ENCODE measurements around the gene TNFAIP8. TPM values are rescaled to one million over a fixed set of nuclear protein-coding genes. Genes with fewer than 3 reads are reported as not detected.

Gene TNFAIP8
- total RNA-seq, 1 donor from 2014 or later: 40.6 TPM

DNA sequence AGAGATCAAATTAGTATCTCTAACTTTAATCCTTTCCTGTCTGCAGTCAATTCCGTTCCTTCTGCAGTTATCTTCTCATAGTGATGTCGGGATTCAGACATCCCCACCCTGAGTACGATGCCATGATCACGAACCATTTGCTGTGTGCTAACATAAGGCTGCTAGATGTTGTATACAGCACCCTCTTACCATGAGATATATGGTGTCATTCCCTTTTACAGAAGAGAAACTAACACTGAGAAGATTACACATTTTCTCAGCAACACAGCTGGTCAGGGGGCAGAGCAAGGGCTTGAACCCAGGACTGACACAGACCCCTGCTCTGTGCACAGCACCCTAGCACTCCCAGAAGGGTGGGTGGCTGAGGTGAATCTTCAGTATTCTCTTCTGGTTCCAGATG lies 49.6 kb downstream of the TNFAIP8 start:
- TF ChIP-seq, protein P1, sequence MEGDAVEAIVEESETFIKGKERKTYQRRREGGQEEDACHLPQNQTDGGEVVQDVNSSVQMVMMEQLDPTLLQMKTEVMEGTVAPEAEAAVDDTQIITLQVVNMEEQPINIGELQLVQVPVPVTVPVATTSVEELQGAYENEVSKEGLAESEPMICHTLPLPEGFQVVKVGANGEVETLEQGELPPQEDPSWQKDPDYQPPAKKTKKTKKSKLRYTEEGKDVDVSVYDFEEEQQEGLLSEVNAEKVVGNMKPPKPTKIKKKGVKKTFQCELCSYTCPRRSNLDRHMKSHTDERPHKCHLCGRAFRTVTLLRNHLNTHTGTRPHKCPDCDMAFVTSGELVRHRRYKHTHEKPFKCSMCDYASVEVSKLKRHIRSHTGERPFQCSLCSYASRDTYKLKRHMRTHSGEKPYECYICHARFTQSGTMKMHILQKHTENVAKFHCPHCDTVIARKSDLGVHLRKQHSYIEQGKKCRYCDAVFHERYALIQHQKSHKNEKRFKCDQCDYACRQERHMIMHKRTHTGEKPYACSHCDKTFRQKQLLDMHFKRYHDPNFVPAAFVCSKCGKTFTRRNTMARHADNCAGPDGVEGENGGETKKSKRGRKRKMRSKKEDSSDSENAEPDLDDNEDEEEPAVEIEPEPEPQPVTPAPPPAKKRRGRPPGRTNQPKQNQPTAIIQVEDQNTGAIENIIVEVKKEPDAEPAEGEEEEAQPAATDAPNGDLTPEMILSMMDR (IDR thresholded peaks at IDR 0.05): no peak
- TF ChIP-seq EZH2phosphoT487 (IDR thresholded peaks at IDR 0.05) (no peak), EZH2 (IDR thresholded peaks at IDR 0.05) (no peak)
- Mint-ChIP-seq H3K4me1 (no peaks in the 10 kb centered on the region), H3K27ac (no peak overlapping the region), H3K4me3 (no peak overlapping the region), H3K9me3 (no peaks in the 10 kb centered on the region), H3K36me3 (no peaks in the 10 kb centered on the region), H3K27me3 (ENCODE audit: insufficient read depth, low read depth) (peaks cover 6% of the 10 kb centered on the region)
- DNase-seq (ENCODE audit: low spot score): no peak
- Histone ChIP-seq H4K20me1 (ENCODE audit: low read depth) (no peaks in the 10 kb centered on the region), H3K36me3 (no peaks in the 10 kb centered on the region), H3K4me1 (peaks cover 8% of the 10 kb centered on the region), H3K4me3 (no peak overlapping the region), H3F3A (ENCODE audit: low read depth) (no peaks in the 10 kb centered on the region), H3K9ac (no peak overlapping the region), H3K27me3 (no peaks in the 10 kb centered on the region), H2AFZ (replicated peaks) (no peak overlapping the region), H3K27ac (no peak overlapping the region), H3K4me2 (no peak overlapping the region), H3K9me3 (ENCODE audit: low read depth) (no peaks in the 10 kb centered on the region), H3K79me2 (ENCODE audit: low read depth) (no peaks in the 10 kb centered on the region)

DNA sequence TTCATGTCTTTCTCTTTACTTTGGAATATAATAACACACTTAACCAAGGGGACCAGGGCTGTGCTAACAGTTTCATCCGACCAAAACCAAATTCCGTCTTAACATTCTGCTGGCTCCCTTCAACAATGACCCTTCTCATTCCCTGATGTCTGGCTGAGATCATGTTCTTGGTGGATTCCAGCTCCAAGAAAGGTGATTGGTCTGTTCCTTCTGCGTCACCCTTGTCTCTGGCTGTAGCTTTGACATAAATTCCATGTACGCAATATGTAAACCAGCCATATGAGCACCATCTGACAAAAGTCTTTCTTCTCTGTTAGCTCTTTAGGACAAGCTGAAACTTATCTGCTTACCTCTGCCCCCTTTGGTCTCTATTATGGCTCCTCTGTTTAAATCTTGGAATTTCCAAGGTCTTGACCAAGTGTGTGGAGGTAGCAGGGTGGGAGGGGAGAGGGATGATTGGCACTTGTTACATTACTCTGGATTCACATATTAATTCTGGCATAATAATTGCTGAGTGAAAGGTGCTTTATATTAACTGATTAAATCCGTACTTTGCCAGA lies 50.8 kb downstream of the TNFAIP8 start:
- Histone ChIP-seq H3K36me3 (no peaks in the 10 kb centered on the region), H3K27ac (no peak overlapping the region), H3K9ac (no peak overlapping the region), H2AFZ (replicated peaks) (no peak overlapping the region), H3K9me3 (ENCODE audit: low read depth) (no peaks in the 10 kb centered on the region), H3K4me3 (no peak overlapping the region), H4K20me1 (ENCODE audit: low read depth) (no peaks in the 10 kb centered on the region), H3K4me2 (no peak overlapping the region), H3K4me1 (peaks cover 8% of the 10 kb centered on the region), H3K79me2 (ENCODE audit: low read depth) (no peaks in the 10 kb centered on the region), H3F3A (ENCODE audit: low read depth) (no peaks in the 10 kb centered on the region), H3K27me3 (no peaks in the 10 kb centered on the region)
- H3K4me3 Mint-ChIP-seq: no peak overlapping the region
- no peaks in the 10 kb centered on the region for H3K9me3 Mint-ChIP-seq
- no peaks in the 10 kb centered on the region for H3K36me3 Mint-ChIP-seq
- DNase-seq (ENCODE audit: low spot score): no peak
- no peaks in the 10 kb centered on the region for H3K4me1 Mint-ChIP-seq
- TF ChIP-seq EZH2phosphoT487 (IDR thresholded peaks at IDR 0.05): no peak
- TF ChIP-seq, protein P1 (IDR thresholded peaks at IDR 0.05): no peak
- TF ChIP-seq EZH2 (IDR thresholded peaks at IDR 0.05): no peak
- H3K27me3 Mint-ChIP-seq (ENCODE audit: insufficient read depth, low read depth): peaks cover 6% of the 10 kb centered on the region
- H3K27ac Mint-ChIP-seq: no peak overlapping the region

DNA sequence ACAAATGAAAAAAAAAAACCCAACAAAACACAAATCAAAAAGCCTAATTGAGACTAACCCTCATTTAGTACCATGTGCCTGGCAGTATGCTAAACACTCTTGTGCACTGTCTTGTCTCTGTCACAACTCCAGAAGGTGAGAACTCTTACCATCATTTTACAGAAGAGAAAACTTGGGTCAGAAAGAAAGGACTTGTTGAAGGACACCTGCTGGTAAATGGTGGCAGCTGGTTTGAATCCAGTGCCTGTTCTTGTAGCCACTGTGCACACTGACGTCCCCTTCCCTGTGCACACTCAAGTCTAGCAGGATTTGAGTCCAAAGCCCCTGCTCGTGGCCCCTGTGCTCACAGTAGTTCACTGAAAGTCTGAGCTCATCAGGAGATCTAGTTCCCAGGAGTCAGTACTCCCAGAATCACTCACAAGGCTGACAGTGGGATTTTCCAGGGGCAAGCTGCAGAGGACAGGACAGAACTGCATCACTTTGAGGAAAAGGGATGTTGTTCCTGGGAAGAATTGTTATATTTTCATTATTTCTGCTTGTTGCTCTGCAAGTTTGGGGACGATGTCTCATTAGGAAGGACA lies 53.5 kb downstream of the TNFAIP8 start:
- Histone ChIP-seq H3K36me3 (no peaks in the 10 kb centered on the region), H2AFZ (replicated peaks) (no peak overlapping the region), H3K27me3 (no peaks in the 10 kb centered on the region), H3K9ac (no peak overlapping the region), H3K27ac (no peak overlapping the region), H4K20me1 (ENCODE audit: low read depth) (no peaks in the 10 kb centered on the region), H3K79me2 (ENCODE audit: low read depth) (no peaks in the 10 kb centered on the region), H3F3A (ENCODE audit: low read depth) (no peaks in the 10 kb centered on the region), H3K4me2 (no peak overlapping the region), H3K4me3 (no peak overlapping the region), H3K9me3 (ENCODE audit: low read depth) (no peaks in the 10 kb centered on the region), H3K4me1 (no peaks in the 10 kb centered on the region)
- no peak overlapping the region for H3K27ac Mint-ChIP-seq
- H3K4me1 Mint-ChIP-seq: peaks cover 3% of the 10 kb centered on the region
- no peaks in the 10 kb centered on the region for H3K36me3 Mint-ChIP-seq
- TF ChIP-seq, protein P1 (IDR thresholded peaks at IDR 0.05): no peak
- no peak for TF ChIP-seq EZH2 (IDR thresholded peaks at IDR 0.05)
- TF ChIP-seq EZH2phosphoT487 (IDR thresholded peaks at IDR 0.05): no peak
- H3K9me3 Mint-ChIP-seq: no peaks in the 10 kb centered on the region
- no peak for DNase-seq (ENCODE audit: low spot score)
- H3K27me3 Mint-ChIP-seq (ENCODE audit: insufficient read depth, low read depth): peaks cover 2% of the 10 kb centered on the region
- H3K4me3 Mint-ChIP-seq: no peak overlapping the region

Measured in neural progenitor cell (in vitro differentiated cells).